Vagina (tissue), 2 donors: ENCODE measurements around the gene FLNA.
A peak's percentile ranks its signal among the peaks of the same experiment; 100 is the strongest.

Source experiments
- POLR2A ChIP-seq, 2 donors: fragments of 450-650 bp; IDR thresholded peaks; one replicate each; pipeline ENCODE4 v1.6.1; 2017; ENCODE audit warnings: antibody characterized with exemption in 2 of 2, mild to moderate bottlenecking in 2 of 2, moderate library complexity in 2 of 2
- POLR2AphosphoS5 ChIP-seq, 2 donors: sonication (generic); formaldehyde crosslinking; IDR thresholded peaks; one replicate each; pipeline ENCODE4 v1.9.0; 2017; ENCODE audit warnings: antibody characterized with exemption in 2 of 2, mild to moderate bottlenecking in 2 of 2, low read depth in 1 of 2; ENCODE audit not compliant: insufficient read depth in 1 of 2
- TF ChIP-seq, protein P1 (sequence below), 3 experiments: fragments of 450-650 bp in 2 of 3; fragments of 200-600 bp in 1 of 3; sonication (generic) in 1 of 3; IDR thresholded peaks; one replicate each; pipeline ENCODE4 v1.5.1; 2017 to 2019; ENCODE audit warnings: antibody characterized with exemption in 3 of 3, mild to moderate bottlenecking in 2 of 3, moderate library complexity in 2 of 3

DNA sequence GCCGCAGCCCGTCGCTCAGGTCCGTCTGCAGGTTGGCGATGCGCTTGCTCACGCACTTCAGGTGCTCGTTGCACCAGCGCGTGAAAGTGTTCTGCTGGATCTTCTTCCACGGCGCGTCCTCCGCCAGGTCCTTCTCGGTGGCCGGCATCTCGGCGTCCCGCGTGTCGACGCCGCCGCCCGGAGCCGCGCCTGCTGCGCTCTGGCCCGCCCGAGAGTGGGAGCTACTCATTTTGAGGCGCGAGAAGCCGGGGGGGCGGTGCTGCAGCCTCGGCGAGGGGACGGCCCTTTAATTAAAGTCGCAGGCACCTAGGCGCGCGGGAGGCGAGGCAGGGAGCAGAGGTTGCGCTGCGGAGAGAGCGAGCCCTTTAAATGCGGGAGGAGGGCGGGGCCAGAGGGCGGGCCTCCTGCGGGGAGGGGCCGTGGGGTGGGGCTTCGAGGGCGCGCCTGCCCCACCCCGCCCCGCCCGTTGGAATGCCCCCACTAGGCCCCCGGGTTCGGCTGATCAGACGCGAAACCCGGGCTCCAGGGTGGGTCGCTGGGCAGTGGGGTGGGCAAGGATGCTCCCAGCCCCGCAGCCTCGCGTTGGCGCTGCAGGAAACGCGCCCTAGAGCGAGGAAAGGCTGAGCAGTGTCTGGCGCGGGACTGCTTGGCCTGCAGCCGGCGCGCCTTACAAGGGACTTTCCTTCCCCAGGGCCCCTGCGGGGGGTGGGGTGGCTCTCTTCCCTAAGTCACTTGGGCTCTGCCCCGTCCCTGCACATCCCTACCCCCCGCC lies 3.2 kb downstream of the FLNA start:
- TF ChIP-seq, protein P1, sequence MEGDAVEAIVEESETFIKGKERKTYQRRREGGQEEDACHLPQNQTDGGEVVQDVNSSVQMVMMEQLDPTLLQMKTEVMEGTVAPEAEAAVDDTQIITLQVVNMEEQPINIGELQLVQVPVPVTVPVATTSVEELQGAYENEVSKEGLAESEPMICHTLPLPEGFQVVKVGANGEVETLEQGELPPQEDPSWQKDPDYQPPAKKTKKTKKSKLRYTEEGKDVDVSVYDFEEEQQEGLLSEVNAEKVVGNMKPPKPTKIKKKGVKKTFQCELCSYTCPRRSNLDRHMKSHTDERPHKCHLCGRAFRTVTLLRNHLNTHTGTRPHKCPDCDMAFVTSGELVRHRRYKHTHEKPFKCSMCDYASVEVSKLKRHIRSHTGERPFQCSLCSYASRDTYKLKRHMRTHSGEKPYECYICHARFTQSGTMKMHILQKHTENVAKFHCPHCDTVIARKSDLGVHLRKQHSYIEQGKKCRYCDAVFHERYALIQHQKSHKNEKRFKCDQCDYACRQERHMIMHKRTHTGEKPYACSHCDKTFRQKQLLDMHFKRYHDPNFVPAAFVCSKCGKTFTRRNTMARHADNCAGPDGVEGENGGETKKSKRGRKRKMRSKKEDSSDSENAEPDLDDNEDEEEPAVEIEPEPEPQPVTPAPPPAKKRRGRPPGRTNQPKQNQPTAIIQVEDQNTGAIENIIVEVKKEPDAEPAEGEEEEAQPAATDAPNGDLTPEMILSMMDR (IDR thresholded peaks at IDR 0.05), result no peak
- TF ChIP-seq POLR2AphosphoS5 (IDR thresholded peaks at IDR 0.05; ENCODE audit: insufficient read depth in 1 of 2, low read depth in 1 of 2) (peak; percentile 61 to 97), POLR2A (IDR thresholded peaks at IDR 0.05) (peak; percentile 78 to 97)
